Endothelial cell of umbilical vein (primary cell): ENCODE measurements around the gene RSRC2.

ENCODE experiments used
- TF ChIP-seq, protein P1 (sequence below): IDR thresholded peaks from 2 replicates; pipeline ENCODE4 v1.6.1; 2011; ENCODE audit not compliant: insufficient read depth, insufficient read length
- TF ChIP-seq, protein P2 (sequence below), 2 donors: IDR thresholded peaks; 1 replicate in 1 of 2; 2 replicates in 1 of 2; pipeline ENCODE4 v1.5.1; 2011; ENCODE audit warnings: low read length in 2 of 2, mild to moderate bottlenecking in 2 of 2, moderate library complexity in 2 of 2, control low read depth in 1 of 2, inconsistent platforms in 1 of 2, low read depth in 1 of 2; ENCODE audit not compliant: insufficient read depth in 1 of 2; ENCODE audit errors: extremely low read depth in 1 of 2

DNA sequence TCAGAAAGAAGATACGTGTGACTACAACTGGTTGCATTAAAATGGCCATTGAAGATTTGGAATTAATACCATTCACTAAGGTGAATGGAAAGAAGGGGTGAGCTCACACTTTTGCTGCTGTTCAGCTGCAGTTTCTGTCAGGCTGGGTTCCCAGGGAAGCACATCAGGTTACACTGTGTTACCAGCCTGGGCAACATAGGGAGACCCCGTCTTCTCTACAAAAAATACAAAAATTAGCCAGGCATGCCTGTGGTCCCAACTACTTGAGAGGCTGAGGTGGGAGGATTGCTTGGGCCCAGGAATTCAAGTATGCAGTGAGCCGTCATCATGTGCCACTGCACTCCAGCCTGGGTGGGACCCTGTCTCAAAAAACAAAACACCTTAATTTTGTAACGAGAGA, 13.1 kb downstream of the RSRC2 start:
- TF ChIP-seq, protein P1, sequence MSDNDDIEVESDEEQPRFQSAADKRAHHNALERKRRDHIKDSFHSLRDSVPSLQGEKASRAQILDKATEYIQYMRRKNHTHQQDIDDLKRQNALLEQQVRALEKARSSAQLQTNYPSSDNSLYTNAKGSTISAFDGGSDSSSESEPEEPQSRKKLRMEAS, result no peak
- TF ChIP-seq, protein P2, sequence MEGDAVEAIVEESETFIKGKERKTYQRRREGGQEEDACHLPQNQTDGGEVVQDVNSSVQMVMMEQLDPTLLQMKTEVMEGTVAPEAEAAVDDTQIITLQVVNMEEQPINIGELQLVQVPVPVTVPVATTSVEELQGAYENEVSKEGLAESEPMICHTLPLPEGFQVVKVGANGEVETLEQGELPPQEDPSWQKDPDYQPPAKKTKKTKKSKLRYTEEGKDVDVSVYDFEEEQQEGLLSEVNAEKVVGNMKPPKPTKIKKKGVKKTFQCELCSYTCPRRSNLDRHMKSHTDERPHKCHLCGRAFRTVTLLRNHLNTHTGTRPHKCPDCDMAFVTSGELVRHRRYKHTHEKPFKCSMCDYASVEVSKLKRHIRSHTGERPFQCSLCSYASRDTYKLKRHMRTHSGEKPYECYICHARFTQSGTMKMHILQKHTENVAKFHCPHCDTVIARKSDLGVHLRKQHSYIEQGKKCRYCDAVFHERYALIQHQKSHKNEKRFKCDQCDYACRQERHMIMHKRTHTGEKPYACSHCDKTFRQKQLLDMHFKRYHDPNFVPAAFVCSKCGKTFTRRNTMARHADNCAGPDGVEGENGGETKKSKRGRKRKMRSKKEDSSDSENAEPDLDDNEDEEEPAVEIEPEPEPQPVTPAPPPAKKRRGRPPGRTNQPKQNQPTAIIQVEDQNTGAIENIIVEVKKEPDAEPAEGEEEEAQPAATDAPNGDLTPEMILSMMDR (IDR thresholded peaks at IDR 0.05; ENCODE audit: extremely low read depth in 1 of 2, insufficient read depth in 1 of 2, low read depth in 1 of 2, low read length in 2 of 2), result no peak
